DOHH2 (cell line): ENCODE data around the gene BBX.

Experiments used
- H3F3A ChIP-seq: fragments of 200-600 bp; sonication (generic), shearing (Covaris generic); 2 replicates; pipeline ENCODE4 v1.6.0; 2016; ENCODE audit warnings: antibody characterized with exemption, mild to moderate bottlenecking; ENCODE audit not compliant: control insufficient read depth, insufficient read depth
- H3K27ac ChIP-seq: fragments of 200-600 bp; sonication (generic); 2 replicates; pipeline ENCODE4 v1.5.1; 2014; ENCODE audit warnings: low read depth, mild to moderate bottlenecking, low read length, moderate library complexity
- H3K27me3 ChIP-seq: fragments of 200-600 bp; sonication (generic); 2 replicates; pipeline ENCODE4 v1.6.1; 2014; ENCODE audit warnings: mild to moderate bottlenecking, low read length, mixed read lengths; ENCODE audit not compliant: control insufficient read depth
- H3K36me3 ChIP-seq: fragments of 200-600 bp; sonication (generic); 2 replicates; pipeline ENCODE4 v1.6.1; 2014; ENCODE audit warnings: mild to moderate bottlenecking, low read length, moderate library complexity, mixed read lengths; ENCODE audit not compliant: control insufficient read depth
- H3K4me1 ChIP-seq: fragments of 200-600 bp; sonication (generic); 2 replicates; pipeline ENCODE4 v1.6.1; 2014; ENCODE audit warnings: mild to moderate bottlenecking, low read length, mixed read lengths; ENCODE audit not compliant: control insufficient read depth
- H3K4me2 ChIP-seq: fragments of 200-600 bp; sonication (generic); 2 replicates; pipeline ENCODE4 v1.6.0; 2014; ENCODE audit warnings: mild to moderate bottlenecking, low read length, moderate library complexity
- H3K4me3 ChIP-seq: fragments of 200-600 bp; sonication (generic); 2 replicates; pipeline ENCODE4 v1.5.1; 2014; ENCODE audit warnings: mild to moderate bottlenecking, low read length, mixed read lengths
- H3K79me2 ChIP-seq: fragments of 200-600 bp; sonication (generic); 2 replicates; pipeline ENCODE4 v1.6.1; 2014; ENCODE audit warnings: mild to moderate bottlenecking, low read length, mixed read lengths; ENCODE audit not compliant: control insufficient read depth
- H3K9me2 ChIP-seq: fragments of 200-600 bp; sonication (generic); replicated peaks from 2 replicates; pipeline ENCODE4 v1.6.1; 2014; ENCODE audit warnings: mild to moderate bottlenecking, low read length, mixed read lengths; ENCODE audit not compliant: control insufficient read depth
- H3K9me3 ChIP-seq: fragments of 200-600 bp; sonication (generic); 2 replicates; pipeline ENCODE4 v1.6.1; 2014; ENCODE audit warnings: antibody characterized with exemption, low read length, mixed read lengths; ENCODE audit not compliant: control insufficient read depth, insufficient read depth
- H4K20me1 ChIP-seq: fragments of 200-600 bp; sonication (generic); 2 replicates; pipeline ENCODE4 v1.6.0; 2014; ENCODE audit warnings: low read depth, mild to moderate bottlenecking, antibody characterized with exemption, low read length, moderate library complexity; ENCODE audit not compliant: control insufficient read depth, insufficient read depth
- EZH2phosphoT487 ChIP-seq: fragments of 200-600 bp; sonication (generic); IDR thresholded peaks from 2 replicates; pipeline ENCODE4 v1.6.1; 2017; ENCODE audit warnings: borderline replicate concordance, mild to moderate bottlenecking, antibody characterized with exemption, low read length, moderate library complexity, mixed read lengths
- TF ChIP-seq, protein P1 (sequence below): fragments of 200-600 bp; sonication (generic); IDR thresholded peaks from one replicate; pipeline ENCODE4 v1.5.1; 2014; ENCODE audit warnings: antibody characterized with exemption, mild to moderate bottlenecking, low read depth, low read length; ENCODE audit not compliant: poor library complexity, severe bottlenecking

BBX gene

DNA sequence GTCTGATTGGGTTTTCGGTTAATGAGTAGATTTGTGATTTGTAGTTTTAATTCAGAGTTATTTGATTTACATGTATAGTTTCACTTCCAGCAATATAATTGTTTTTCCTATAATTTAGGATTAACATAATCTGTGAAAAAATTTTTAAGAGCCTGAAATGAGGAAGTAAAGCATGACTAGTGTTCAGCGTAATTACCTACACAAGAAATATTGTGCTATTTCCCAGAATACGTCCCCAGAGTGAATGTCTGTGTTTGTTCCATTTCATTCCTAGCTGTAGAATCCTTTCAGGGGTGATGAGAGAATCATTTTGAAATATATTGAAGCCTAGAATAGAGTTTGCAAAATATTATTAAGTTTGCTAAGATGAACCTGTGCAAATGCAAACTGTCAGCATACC is 247.1 kb downstream of the BBX start:
- Histone ChIP-seq H3K4me1 (peaks cover 9% of the 10 kb centered on the region; the same call in 1 of the 2 replicates), H3K36me3 (peaks cover 8% of the 10 kb centered on the region), H3K27ac (no peak overlapping the region), H4K20me1 (no peaks in the 10 kb centered on the region), H3K4me2 (no peak overlapping the region), H3F3A (no peaks in the 10 kb centered on the region), H3K79me2 (no peaks in the 10 kb centered on the region), H3K9me2 (no peaks in the 10 kb centered on the region), H3K4me3 (no peak overlapping the region), H3K27me3 (no peaks in the 10 kb centered on the region), H3K9me3 (no peaks in the 10 kb centered on the region)
- no peak for TF ChIP-seq EZH2phosphoT487

GRCh38 chr3:107772016-107772415 is 249.3 kb downstream of the BBX start:
- H3F3A ChIP-seq: no peaks in the 10 kb centered on the region
- no peaks in the 10 kb centered on the region for H3K9me3 ChIP-seq
- H3K4me3 ChIP-seq: no peak overlapping the region
- H3K9me2 ChIP-seq: no peaks in the 10 kb centered on the region
- H3K27ac ChIP-seq: no peak overlapping the region
- peaks cover 14% of the 10 kb centered on the region for H3K36me3 ChIP-seq
- H3K27me3 ChIP-seq: no peaks in the 10 kb centered on the region
- no peaks in the 10 kb centered on the region for H3K79me2 ChIP-seq
- no peak overlapping the region for H3K4me2 ChIP-seq
- no peaks in the 10 kb centered on the region for H4K20me1 ChIP-seq
- TF ChIP-seq, protein P1, sequence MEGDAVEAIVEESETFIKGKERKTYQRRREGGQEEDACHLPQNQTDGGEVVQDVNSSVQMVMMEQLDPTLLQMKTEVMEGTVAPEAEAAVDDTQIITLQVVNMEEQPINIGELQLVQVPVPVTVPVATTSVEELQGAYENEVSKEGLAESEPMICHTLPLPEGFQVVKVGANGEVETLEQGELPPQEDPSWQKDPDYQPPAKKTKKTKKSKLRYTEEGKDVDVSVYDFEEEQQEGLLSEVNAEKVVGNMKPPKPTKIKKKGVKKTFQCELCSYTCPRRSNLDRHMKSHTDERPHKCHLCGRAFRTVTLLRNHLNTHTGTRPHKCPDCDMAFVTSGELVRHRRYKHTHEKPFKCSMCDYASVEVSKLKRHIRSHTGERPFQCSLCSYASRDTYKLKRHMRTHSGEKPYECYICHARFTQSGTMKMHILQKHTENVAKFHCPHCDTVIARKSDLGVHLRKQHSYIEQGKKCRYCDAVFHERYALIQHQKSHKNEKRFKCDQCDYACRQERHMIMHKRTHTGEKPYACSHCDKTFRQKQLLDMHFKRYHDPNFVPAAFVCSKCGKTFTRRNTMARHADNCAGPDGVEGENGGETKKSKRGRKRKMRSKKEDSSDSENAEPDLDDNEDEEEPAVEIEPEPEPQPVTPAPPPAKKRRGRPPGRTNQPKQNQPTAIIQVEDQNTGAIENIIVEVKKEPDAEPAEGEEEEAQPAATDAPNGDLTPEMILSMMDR: no peak
- no peak for TF ChIP-seq EZH2phosphoT487
- H3K4me1 ChIP-seq: peaks cover 9% of the 10 kb centered on the region; the same call in 1 of the 2 replicates

DNA sequence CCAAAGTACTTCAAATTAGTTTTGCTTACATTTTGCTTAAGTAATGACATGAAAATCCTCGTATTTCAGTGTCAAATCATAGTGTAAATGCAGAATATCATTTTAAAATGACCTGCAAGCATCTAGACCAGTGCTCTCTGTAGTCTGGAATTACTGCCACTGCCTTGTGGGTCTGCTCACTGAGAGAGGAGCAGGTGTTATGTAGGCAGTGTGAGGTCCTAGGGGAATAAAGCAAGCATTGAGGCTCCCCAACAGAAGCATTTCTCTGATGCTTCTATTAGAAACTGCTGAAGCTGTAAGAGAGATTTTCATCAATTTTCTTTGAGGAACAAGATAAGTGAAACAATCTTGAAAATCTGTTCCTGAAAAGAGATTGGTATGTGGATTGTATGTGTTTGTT is 253.2 kb downstream of the BBX start:
- H3K36me3 ChIP-seq: peaks cover 38% of the 10 kb centered on the region
- no peak overlapping the region for H3K4me2 ChIP-seq
- H3K4me1 ChIP-seq: no peaks in the 10 kb centered on the region
- no peaks in the 10 kb centered on the region for H3F3A ChIP-seq
- H3K9me3 ChIP-seq: no peaks in the 10 kb centered on the region
- H4K20me1 ChIP-seq: no peaks in the 10 kb centered on the region
- H3K9me2 ChIP-seq: no peaks in the 10 kb centered on the region
- no peak for TF ChIP-seq EZH2phosphoT487
- TF ChIP-seq, protein P1: no peak
- H3K27me3 ChIP-seq: no peaks in the 10 kb centered on the region
- H3K27ac ChIP-seq: no peak overlapping the region
- H3K79me2 ChIP-seq: no peaks in the 10 kb centered on the region
- H3K4me3 ChIP-seq: no peak overlapping the region

- H3F3A ChIP-seq: no peaks in the 10 kb centered on the region
- H3K4me3 ChIP-seq: no peak overlapping the region
- 0 out of 2 replicates have a peak, but pooled peaks cover 3% of the 10 kb centered on the region for H3K9me2 ChIP-seq
- no peaks in the 10 kb centered on the region for H3K27me3 ChIP-seq
- peaks cover 64% of the 10 kb centered on the region for H3K36me3 ChIP-seq
- no peaks in the 10 kb centered on the region for H3K79me2 ChIP-seq
- no peaks in the 10 kb centered on the region for H4K20me1 ChIP-seq
- H3K27ac ChIP-seq: no peak overlapping the region
- no peaks in the 10 kb centered on the region for H3K4me1 ChIP-seq
- H3K4me2 ChIP-seq: no peak overlapping the region
- no peak for TF ChIP-seq EZH2phosphoT487
- TF ChIP-seq, protein P1: no peak
- H3K9me3 ChIP-seq: no peaks in the 10 kb centered on the region
Observed at GRCh38 chr3:107781253-107781652, 258.5 kb downstream of the BBX start.
